Fibroblast of mammary gland (primary cell): ENCODE results near the gene C10orf62.

Experiments used
- DNase-seq: peaks from one replicate; pipeline ENCODE4 v3.0.0-alpha.2; 2010; ENCODE audit warnings: low read depth
- H3K4me3 ChIP-seq: 2 replicates; pipeline ENCODE4 v1.5.1; 2011; ENCODE audit warnings: low read depth, mild to moderate bottlenecking, low read length, moderate library complexity; ENCODE audit not compliant: control insufficient read depth
- CTCF ChIP-seq: conservative IDR thresholded peaks from 2 replicates; pipeline ENCODE4 v1.5.1; 2011; ENCODE audit warnings: low read depth, low read length, inconsistent platforms; ENCODE audit not compliant: control insufficient read depth, insufficient read depth

Gene C10orf62

GRCh38 chr10:97593421-97593820 is 3.9 kb downstream of the C10orf62 start:
- H3K4me3 ChIP-seq: no peak overlapping the region
- no peak for TF ChIP-seq CTCF
- no peak for DNase-seq

- H3K4me3 ChIP-seq: no peak overlapping the region
- no peak for TF ChIP-seq CTCF
- DNase-seq: peak; percentile 89
Observed at GRCh38 chr10:97596101-97597082, 6.9 kb downstream of the C10orf62 start.

- TF ChIP-seq CTCF: no peak
- no peak overlapping the region for H3K4me3 ChIP-seq
- no peak for DNase-seq
Observed at GRCh38 chr10:97597778-97598177, 8.3 kb downstream of the C10orf62 start.

- DNase-seq: no peak
- no peak for TF ChIP-seq CTCF
- H3K4me3 ChIP-seq: no peak overlapping the region
Observed at GRCh38 chr10:97598407-97599271, 9.1 kb downstream of the C10orf62 start.

GRCh38 chr10:97599272-97599619 is 9.7 kb downstream of the C10orf62 start:
- no peak overlapping the region for H3K4me3 ChIP-seq
- no peak for TF ChIP-seq CTCF
- DNase-seq: no peak

GRCh38 chr10:97600616-97601015 is 11.1 kb downstream of the C10orf62 start:
- TF ChIP-seq CTCF: no peak
- no peak overlapping the region for H3K4me3 ChIP-seq
- DNase-seq: no peak
